ENCODE measurements around the gene RASSF8. TPM values are rescaled to one million over a fixed set of nuclear protein-coding genes. Genes with fewer than 3 reads are reported as not detected.

Gene RASSF8
- total and polyA plus RNA-seq, 2 of the 8 experiments (the other 6 are each of a cell fraction or from before 2014, with no cell fraction given): 6.4 to 46.7 TPM

DNA sequence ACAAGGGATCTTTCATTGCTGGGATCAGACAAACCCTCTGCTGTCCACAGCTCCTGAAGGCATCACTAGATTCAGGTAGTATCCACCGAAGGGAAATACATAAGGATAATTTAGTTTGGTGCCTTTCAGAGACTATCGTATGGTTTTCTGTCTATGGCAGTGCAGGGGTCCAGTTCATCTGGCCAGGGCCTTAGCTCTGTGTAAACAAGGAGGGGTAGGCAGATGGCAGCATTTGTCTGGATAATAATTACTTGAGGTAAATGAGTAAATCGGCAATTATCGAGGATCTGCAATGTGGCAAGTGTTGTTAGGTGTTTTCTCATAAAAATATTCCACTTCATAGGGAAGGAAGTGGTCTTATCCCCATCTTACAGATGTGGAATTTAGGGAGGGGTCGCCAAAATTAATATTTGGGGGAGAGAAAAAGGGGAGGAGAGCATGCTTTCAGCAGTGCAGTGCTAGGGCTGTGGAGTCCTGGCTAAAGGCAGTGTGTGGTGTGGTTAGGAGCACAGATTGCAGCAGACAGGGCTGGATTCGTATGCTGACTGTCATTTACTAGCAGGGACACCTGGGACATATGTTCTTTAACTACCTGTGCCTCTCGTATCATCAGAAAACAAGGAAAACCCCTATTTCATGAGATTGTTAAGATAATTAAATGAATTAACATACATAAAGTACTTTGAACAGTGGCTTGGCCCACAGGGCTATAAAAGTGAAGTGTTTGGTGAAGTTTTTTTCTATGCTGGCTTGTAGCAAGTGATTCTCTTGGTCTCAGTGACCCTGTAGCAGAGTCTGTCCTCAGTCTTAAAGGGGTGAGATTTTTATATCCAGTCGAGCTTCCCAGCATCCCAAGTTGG, 27.1 kb downstream of the RASSF8 start:
- FAIRE-seq: no peak
- Histone ChIP-seq H2BK120ac (replicated peaks; ENCODE audit: low read depth, low read length) (no peak overlapping the region), H3K79me1 (ENCODE audit: low read depth, low read length) (peaks cover 5% of the 10 kb centered on the region), H2BK12ac (ENCODE audit: low read depth, low read length) (no peak overlapping the region; the same call in 1 of the 2 replicates), H3K9ac (replicated peaks in 1 of 4; ENCODE audit: extremely low read depth in 1 of 4, low read depth in 3 of 4, low read length in 3 of 4) (no peak overlapping the region; a peak in 1 of 7 replicates), H3K36me3 (ENCODE audit: control insufficient read depth in 2 of 4, insufficient read depth in 4 of 4, low read length in 3 of 4) (no peaks in the 10 kb centered on the region), H3K9me3 (ENCODE audit: insufficient read depth in 2 of 2, low read depth in 1 of 2, low read length in 1 of 2) (no peaks in the 10 kb centered on the region), H4K20me1 (replicated peaks in 1 of 2; ENCODE audit: control insufficient read depth in 1 of 2, insufficient read depth in 2 of 2, low read length in 2 of 2) (peaks cover 0 to 2% of the 10 kb centered on the region in 2 experiments), H3K27me3 (replicated peaks in 1 of 4; ENCODE audit: control insufficient read depth in 3 of 4, extremely low read depth in 1 of 4, insufficient read depth in 3 of 4, low read length in 3 of 4) (no peaks in the 10 kb centered on the region), H2BK20ac (ENCODE audit: low read length) (no peak overlapping the region), H3K4me3 (ENCODE audit: extremely low read depth in 1 of 4, insufficient read depth in 2 of 4, low read depth in 3 of 4, low read length in 4 of 4) (no peak overlapping the region), H3K4ac (replicated peaks; ENCODE audit: insufficient read length, low read depth, low read length) (no peak overlapping the region), H3K4me2 (ENCODE audit: insufficient read depth in 1 of 2, low read depth in 2 of 2, low read length in 2 of 2) (0 out of 4 replicates have a peak overlapping the region, but pooled peaks of 1 of the 2 experiments have one; percentile 3), H3K4me1 (replicated peaks in 1 of 4; ENCODE audit: control insufficient read depth in 3 of 4, insufficient read depth in 4 of 4, low read length in 3 of 4) (peaks cover 0 to 16% (median 8%) of the 10 kb centered on the region in 4 experiments; a peak in 3 of 7 replicates), H2AFZ (ENCODE audit: low read length) (no peak overlapping the region), H3K14ac (ENCODE audit: insufficient read length) (no peak overlapping the region), H3K18ac (ENCODE audit: extremely low read depth, low read length) (no peak overlapping the region), H3K79me2 (ENCODE audit: control insufficient read depth in 1 of 2, insufficient read depth in 2 of 2, low read length in 2 of 2) (peaks cover 3 to 95% of the 10 kb centered on the region in 2 experiments), H3K27ac (ENCODE audit: low read depth, low read length) (no peak overlapping the region), H2AK5ac (ENCODE audit: low read depth, low read length) (no peak overlapping the region), H4K5ac (ENCODE audit: insufficient read length, low read depth, low read length) (no peak overlapping the region), H3K23me2 (ENCODE audit: low read depth, low read length) (no peaks in the 10 kb centered on the region), H4K91ac (replicated peaks; ENCODE audit: insufficient read length, low read length) (no peak overlapping the region), H2BK5ac (ENCODE audit: low read depth, low read length) (no peak overlapping the region), H3K23ac (ENCODE audit: insufficient read length) (no peak overlapping the region), H4K8ac (ENCODE audit: extremely low read depth, insufficient read depth, low read length) (no peak overlapping the region), H2BK15ac (ENCODE audit: low read length) (no peak overlapping the region), H3K56ac (replicated peaks; ENCODE audit: insufficient read length, low read depth, low read length) (no peak overlapping the region)
- TF ChIP-seq RXRA (IDR thresholded peaks at IDR 0.05; ENCODE audit: insufficient read depth, low read depth, low read length) (no peak), KDM1A (IDR thresholded peaks at IDR 0.05; ENCODE audit: borderline replicate concordance, low read length) (no peak), ZNF274 (IDR thresholded peaks at IDR 0.05; ENCODE audit: borderline replicate concordance, extremely low read depth, low read length) (no peak)
- ChIA-PET POLR2A (ENCODE audit: partially characterized antibody) (interaction anchor here (1.0 to 2.3 kb wide), 2 partner anchors 18 to 26 kb away, joined by 3 to 10 read pairs; partner anchors contain the start of gene RASSF8), CTCF (ENCODE audit: partially characterized antibody) (interaction anchor here (0.7 to 5.2 kb wide), 4 partner anchors 13 to 117 kb away, joined by 3 to 33 read pairs (median 5); no protein-coding TSS in a partner anchor)
- 71% methylated on average over 8 of the region's 8 CpGs; no CpG with 5 or more reads in 1 of the 2 experiments for WGBS, 2 experiments (ENCODE audit: extremely low coverage in 1 of 2, insufficient coverage in 1 of 2, insufficient read length in 1 of 2, insufficient replicate concordance in 2 of 2, low coverage in 1 of 2, low lambda C conversion rate in 2 of 2, missing lambda C conversion rate in 1 of 2)
- DNase-seq (ENCODE audit: low read depth in 1 of 2, low spot score in 2 of 2): no peak
